ENCODE data around the gene ACOT2. TPM values are rescaled to one million over a fixed set of nuclear protein-coding genes. Genes with fewer than 3 reads are reported as not detected.
A peak's percentile ranks its signal among the peaks of the same experiment; 100 is the strongest.
"Not testable (repeated sequence)": the region's sequence is repeated elsewhere in the genome, so short reads cannot be mapped to it uniquely, and the experiment has no call there.

Gene ACOT2
- total RNA-seq, 4 donors from 2014 or later: 36.8 to 186 (median 128) TPM

DNA sequence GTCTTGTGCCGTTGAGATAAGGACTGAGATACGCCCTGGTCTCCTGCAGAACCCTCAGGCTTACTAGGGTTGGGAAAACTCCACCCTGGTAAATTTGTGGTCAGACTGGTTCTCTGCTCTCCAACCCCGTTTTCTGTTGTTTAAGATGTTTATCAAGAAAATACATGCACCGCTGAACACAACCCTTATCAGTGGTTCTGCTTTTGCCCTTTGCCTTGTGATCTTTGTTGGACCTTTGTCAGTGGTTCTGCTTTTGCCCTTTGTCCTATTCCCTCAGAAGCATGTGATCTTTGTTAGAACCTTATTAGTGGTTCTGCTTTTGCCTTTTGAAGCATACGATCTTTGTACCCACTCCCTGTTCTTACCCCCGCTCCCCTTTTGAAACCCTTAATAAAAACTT lies 6.3 kb upstream of the ACOT2 start:
- not testable (repeated sequence) for H3K4me3 ChIP-seq; H3K27me3 ChIP-seq; H3K27ac ChIP-seq (replicated peaks in 1 of 4); H3K9me3 ChIP-seq; H3K36me3 ChIP-seq; DNase-seq (ENCODE audit: extremely low spot score)
- H3K4me1 ChIP-seq: peaks cover 5 to 17% (median 13%) of the 10 kb centered on the region in 4 donors
- 97% methylated on average over 6 of the region's 6 CpGs for WGBS
- intact Hi-C loops (cut with DNase I): loop anchor here (10.0 kb wide), 1 partner anchor 48 kb away; no protein-coding TSS in a partner anchor

DNA sequence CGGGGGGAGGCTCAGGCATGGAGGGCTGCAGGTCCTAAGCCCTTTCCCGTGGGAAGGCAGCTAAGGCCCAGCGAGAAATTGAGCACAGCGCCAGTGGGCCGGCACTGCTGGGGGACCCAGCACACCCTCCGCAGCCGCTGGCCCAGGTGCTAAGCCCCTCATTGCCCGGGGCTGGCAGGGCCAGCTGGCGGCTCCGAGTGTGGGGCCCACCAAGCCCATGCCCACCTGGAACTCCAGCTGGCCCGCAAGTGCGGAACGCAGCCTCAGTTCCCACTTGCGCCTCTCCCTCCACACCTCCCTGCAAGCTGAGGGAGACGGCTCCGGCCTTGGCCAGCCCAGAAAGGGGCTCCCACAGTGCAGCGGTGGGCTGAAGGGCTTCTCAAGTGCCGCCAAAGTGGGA lies 2.6 kb upstream of the ACOT2 start:
- intact Hi-C loops (cut with DNase I): loop anchor here (10.0 kb wide), 1 partner anchor 52 kb away; no protein-coding TSS in a partner anchor
- Histone ChIP-seq H3K27ac (replicated peaks in 1 of 4) (peak overlapping the region in 3 of 4 donors; percentile 95 to 97 (median 96)), H3K4me1 (peaks cover 13 to 43% (median 36%) of the 10 kb centered on the region in 4 donors)

GRCh38 chr14:73566935-73567334 lies 2.1 kb upstream of the ACOT2 start:
- H3K4me3 ChIP-seq: peak overlapping the region in 2 of 4 donors; percentile 76 to 92
- peaks cover 13 to 48% (median 39%) of the 10 kb centered on the region in 4 donors for H3K4me1 ChIP-seq
- H3K36me3 ChIP-seq; H3K27me3 ChIP-seq; H3K9me3 ChIP-seq; DNase-seq (ENCODE audit: extremely low spot score): not testable (repeated sequence)
- peak overlapping the region; percentile 89 to 97 (median 96) for H3K27ac ChIP-seq (replicated peaks in 1 of 4)
- intact Hi-C loops (cut with DNase I): loop anchor here (10.0 kb wide), 1 partner anchor 52 kb away; no protein-coding TSS in a partner anchor
- WGBS: 100% methylated on average over 6 of the region's 6 CpGs

More for the DNA sequence above, 2.6 kb upstream of the ACOT2 start:
- H3K36me3 ChIP-seq; H3K4me3 ChIP-seq; DNase-seq (ENCODE audit: extremely low spot score); H3K27me3 ChIP-seq; H3K9me3 ChIP-seq: not testable (repeated sequence)
- 92% methylated on average over 5 of the region's 18 CpGs for WGBS

DNA sequence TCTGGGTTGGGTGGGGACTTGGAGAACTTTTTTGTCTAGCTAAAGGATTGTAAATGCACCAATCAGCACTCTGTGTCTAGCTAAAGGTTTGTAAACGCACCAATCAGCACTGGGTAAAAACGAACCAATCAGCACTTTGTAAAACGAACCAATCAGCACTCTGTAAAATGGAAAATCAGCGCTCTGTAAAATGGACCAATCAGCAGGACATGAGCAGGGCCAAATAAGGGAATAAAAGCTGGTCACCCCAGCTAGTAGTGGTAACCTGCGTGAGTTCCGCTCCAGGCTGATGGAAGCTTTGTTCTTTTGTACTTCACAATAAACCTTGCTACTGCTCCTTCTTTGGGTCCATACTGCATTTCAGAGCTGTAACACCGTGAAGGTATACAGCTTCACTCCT lies 1.7 kb upstream of the ACOT2 start:
- H3K4me1 ChIP-seq: peaks cover 13 to 48% (median 39%) of the 10 kb centered on the region in 4 donors
- no peaks in the 10 kb centered on the region for H3K36me3 ChIP-seq
- peak overlapping the region; percentile 55 to 92 (median 80) for H3K4me3 ChIP-seq
- H3K27me3 ChIP-seq: peaks cover 0 to 3% (median 0%) of the 10 kb centered on the region in 4 donors
- intact Hi-C loops (cut with DNase I): loop anchor here (10.0 kb wide), 1 partner anchor 53 kb away; no protein-coding TSS in a partner anchor
- H3K27ac ChIP-seq (replicated peaks in 1 of 4): peak overlapping the region; percentile 89 to 97 (median 96)
- H3K9me3 ChIP-seq: no peaks in the 10 kb centered on the region
- no peak for DNase-seq (ENCODE audit: extremely low spot score)
- TF ChIP-seq EP300 (IDR thresholded peaks at IDR 0.05) (no peak), POLR2AphosphoS5 (IDR thresholded peaks at IDR 0.05) (peak in 1 of 2 donors; percentile 90)
- WGBS: 72% methylated on average over 7 of the region's 7 CpGs

DNA sequence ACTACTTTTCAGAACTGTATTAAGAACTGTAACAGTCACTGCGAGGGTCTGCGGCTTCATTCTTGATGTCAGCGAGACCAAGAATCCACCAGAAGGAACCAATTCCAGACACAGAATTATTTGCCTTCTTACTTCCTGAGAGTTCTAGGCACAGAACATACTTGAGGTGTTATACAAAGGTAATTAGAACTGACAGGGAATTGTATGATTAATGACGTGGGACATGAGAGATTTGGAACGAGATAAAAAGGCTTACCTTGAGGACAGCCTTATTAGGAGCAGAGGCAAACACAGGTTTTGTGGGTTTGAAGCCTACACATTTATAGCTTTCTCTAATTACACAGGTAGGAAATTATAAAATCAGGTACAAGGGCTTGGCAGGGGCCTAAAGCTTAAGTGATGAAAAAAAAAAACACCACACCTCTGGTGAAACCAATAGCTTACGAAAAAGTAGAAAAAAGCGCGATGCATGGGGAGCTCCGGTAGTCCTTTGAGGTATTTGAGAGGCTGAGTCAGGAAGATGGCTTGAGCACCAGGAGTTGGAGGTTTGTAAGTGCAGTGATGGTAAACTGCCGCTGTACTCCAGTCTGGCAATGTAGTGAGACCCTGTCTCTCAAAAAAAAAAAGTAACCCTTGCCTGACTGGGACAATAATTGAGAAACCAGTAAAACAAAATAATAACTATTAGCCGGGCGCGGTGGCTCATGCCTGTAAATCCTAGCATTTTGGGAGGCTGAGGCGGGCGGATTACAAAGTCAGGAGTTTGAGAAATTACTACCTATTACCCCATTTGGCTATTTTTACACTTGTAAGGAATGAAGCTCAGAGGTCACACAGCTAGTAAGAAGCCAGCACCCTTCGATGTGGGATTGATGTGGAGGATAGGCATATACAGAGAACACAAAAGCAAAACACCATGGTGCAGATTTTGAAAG lies 795 bp upstream of the ACOT2 start:
- Histone ChIP-seq H3K4me3 (peak overlapping the region; percentile 55 to 92 (median 80)), H3K9me3 (no peaks in the 10 kb centered on the region), H3K36me3 (peaks cover 0 to under 1% (median 0%) of the 10 kb centered on the region in 4 donors), H3K27me3 (peaks cover 0 to 3% (median 0%) of the 10 kb centered on the region in 4 donors), H3K27ac (replicated peaks in 1 of 4) (peak overlapping the region; percentile 89 to 97 (median 96)), H3K4me1 (peaks cover 13 to 54% (median 39%) of the 10 kb centered on the region in 4 donors)
- intact Hi-C loops (cut with DNase I): loop anchor here (10.0 kb wide), 1 partner anchor 53 kb away; no protein-coding TSS in a partner anchor
- no peak for DNase-seq (ENCODE audit: extremely low spot score)
- 50% methylated on average over 16 of the region's 16 CpGs for WGBS
- TF ChIP-seq POLR2AphosphoS5 (IDR thresholded peaks at IDR 0.05) (no peak), POLR2A (IDR thresholded peaks at IDR 0.05; ENCODE audit: low read depth) (no peak), CTCF (IDR thresholded peaks at IDR 0.05) (no peak), EP300 (IDR thresholded peaks at IDR 0.05) (no peak)

GRCh38 chr14:73568886-73569184 lies 178 bp upstream of the ACOT2 start:
- Histone ChIP-seq H3K4me1 (peaks cover 13 to 56% (median 39%) of the 10 kb centered on the region in 4 donors), H3K4me3 (peak overlapping the region; percentile 55 to 92 (median 80)), H3K27ac (replicated peaks in 1 of 4) (peak overlapping the region; percentile 89 to 97 (median 96))
- 10% methylated on average over 3 of the region's 4 CpGs for WGBS
- DNase-seq (ENCODE audit: extremely low spot score); H3K9me3 ChIP-seq; H3K27me3 ChIP-seq; H3K36me3 ChIP-seq: not testable (repeated sequence)
- intact Hi-C loops (cut with DNase I): loop anchor here (10.0 kb wide), 1 partner anchor 54 kb away; no protein-coding TSS in a partner anchor
- TF ChIP-seq CTCF (IDR thresholded peaks at IDR 0.05): peak in 1 of 3 experiments; percentile 24

Data from esophagus muscularis mucosa (tissue), 4 donors.